T47D (cell line): ENCODE results near the gene FAAP20.

Source experiments
- DNase-seq, 2 experiments: peaks; one replicate each; pipeline versions ENCODE4 v3.0.0 to v3.0.0-alpha.2; 2011 to 2012; ENCODE audit warnings: low read depth in 1 of 2, low spot score in 1 of 2
- JUND ChIP-seq: IDR thresholded peaks from 2 replicates; pipeline ENCODE4 v1.6.1; 2012; ENCODE audit warnings: low read depth
- in situ Hi-C: cut with HindIII; loops from 2 replicates; pipeline ENCODE4 v1.10.0; 2016; ENCODE audit warnings: low sequenced_read_pairs, low pct_unique_long_range_greater_than_20kb

Gene FAAP20

DNA sequence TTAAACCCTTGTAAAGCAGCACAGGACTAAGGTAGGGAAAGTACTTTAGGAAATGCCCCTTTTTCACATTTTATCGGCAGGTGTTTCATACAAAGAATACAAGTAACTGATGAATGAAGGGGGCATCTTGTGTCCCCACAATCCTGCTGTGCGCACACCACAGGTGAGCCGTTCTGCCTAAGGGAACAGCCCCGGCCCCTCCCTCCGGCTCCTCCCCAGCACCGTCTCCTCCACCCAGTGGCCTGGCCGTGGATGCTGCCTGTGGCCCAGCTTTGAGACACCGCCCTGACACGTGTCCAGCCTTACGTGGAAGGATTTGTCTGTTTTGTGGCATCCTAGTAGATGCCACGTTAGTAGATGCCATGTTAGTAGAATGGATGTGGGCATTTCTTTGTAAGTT, 12.8 kb downstream of the FAAP20 start:
- in situ Hi-C loops: no loop called here
- no peak for DNase-seq
- no peak for TF ChIP-seq JUND

- in situ Hi-C loops: no loop called here
- no peak for DNase-seq
- no peak for TF ChIP-seq JUND
Observed at GRCh38 chr1:2181271-2181670, 13.3 kb downstream of the FAAP20 start.

DNA sequence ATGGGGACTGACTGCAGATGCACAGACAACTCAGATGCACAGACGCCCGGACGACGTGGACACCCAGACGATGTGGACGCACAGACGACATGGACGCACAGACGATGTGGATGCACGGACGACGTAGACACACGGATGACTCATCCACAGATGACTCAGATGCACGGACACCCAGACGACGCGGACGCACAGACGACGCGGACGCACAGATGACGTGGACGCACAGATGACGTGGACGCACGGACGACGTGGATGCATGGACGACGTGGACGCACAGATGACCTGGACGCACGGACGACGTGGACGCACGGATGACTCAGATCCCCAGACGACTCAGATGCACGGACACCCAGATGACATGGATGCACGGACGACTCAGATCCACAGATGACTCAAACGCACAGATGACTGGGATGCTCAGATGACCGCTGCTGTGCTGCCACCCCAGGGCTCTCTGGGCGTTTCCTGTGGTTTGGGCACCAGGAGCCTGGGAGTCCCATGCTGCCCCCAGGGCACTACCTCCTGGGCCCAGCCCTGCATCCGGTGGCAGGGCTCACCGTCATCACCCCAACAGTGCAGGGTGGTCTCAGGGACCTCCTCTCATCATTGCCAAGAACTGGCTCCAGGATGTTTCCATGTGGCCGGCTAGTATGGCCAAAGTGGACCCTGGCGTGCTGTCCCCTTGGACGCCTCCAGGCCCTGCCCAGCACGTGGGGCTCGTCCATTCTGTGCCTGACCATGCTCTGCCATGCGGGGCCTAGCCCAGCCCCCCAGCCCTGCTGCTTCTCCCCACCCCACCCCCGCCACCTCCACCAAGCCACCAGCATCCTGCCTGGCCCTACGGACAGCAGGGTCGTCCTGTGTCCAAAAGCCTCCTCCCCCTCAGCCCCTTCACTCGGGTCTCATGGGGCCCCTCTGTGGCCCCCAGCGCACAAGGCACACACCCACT, 14.0 kb downstream of the FAAP20 start:
- DNase-seq: no peak
- no peak for TF ChIP-seq JUND
- in situ Hi-C loops: no loop called here

- in situ Hi-C loops: no loop called here
- no peak for TF ChIP-seq JUND
- DNase-seq: no peak
Observed at GRCh38 chr1:2179283-2180013, 15.1 kb downstream of the FAAP20 start.

GRCh38 chr1:2178875-2179274, 15.7 kb downstream of the FAAP20 start:
- TF ChIP-seq JUND: no peak
- in situ Hi-C loops: no loop called here
- DNase-seq: no peak

DNA sequence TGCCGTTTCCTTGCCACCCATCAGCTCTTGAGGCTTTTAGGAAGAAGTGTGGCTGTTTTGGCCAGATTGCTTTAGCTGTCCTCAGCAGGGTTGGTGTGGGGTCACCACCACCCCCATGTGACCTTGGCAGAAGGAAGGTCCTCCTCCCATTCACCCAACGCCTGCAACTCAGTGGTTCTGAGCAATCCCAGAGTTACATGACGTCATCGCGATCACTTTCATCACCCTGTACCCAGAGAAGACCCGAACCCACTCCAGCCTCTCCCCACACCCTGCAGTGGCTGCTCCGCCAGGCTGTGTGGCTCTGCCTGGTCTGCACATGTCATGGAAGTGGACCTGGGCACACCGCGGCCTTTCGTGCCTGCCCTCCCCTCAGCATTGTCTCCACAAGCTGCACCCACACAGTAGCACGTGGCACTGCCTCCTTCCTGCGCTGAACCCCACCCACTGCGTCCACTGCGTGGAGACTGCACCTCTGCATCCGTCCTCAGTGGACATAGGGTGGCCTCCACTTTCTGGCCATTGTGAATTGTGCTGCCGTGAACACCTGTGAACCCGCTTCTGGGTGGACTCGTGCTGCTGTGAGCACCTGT, 16.5 kb downstream of the FAAP20 start:
- in situ Hi-C loops: no loop called here
- TF ChIP-seq JUND: no peak
- DNase-seq: no peak

GRCh38 chr1:2177541-2177940, 17.0 kb downstream of the FAAP20 start:
- no peak for DNase-seq
- in situ Hi-C loops: no loop called here
- no peak for TF ChIP-seq JUND

- TF ChIP-seq JUND: no peak
- no peak for DNase-seq
- in situ Hi-C loops: no loop called here
Observed at GRCh38 chr1:2176615-2177014, 18.0 kb downstream of the FAAP20 start.

DNA sequence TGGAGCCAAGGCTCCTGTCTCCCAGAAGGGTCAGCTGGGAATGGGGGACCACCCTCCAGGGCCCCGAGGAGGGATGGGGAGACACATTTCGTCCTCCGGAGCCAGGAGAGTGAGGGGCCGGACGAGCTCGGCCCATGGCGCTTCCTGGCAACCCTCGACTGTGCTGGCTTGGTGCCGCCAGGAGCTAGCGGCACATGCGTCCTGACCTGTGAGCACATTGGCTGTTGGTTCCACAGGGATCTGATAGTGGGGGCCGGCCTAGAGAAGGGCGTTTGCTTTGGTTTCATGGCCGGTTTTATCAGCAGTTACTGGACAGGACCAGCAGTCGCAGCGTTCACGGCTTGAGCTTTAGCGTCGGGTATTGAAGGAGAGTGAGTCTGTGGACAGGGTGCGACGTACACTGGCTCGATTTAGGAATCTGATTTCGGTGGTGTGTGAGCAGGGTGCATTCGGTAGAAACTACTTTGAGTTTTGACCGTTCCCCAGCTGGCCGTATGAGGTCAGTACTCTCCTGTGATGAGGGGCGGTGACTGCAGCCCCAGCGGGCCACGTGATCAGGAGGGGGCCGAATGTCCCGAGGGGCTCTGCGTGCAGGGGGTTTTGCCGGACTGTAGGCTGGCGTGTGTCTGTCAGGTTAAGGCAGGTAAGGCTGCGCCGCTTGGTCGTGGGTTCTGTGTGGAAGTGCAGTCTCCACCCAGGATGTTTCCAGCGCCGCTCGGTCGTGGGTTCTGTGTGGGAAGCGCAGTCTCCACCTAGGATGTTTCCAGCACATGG, 18.7 kb downstream of the FAAP20 start:
- no peak for TF ChIP-seq JUND

DNA sequence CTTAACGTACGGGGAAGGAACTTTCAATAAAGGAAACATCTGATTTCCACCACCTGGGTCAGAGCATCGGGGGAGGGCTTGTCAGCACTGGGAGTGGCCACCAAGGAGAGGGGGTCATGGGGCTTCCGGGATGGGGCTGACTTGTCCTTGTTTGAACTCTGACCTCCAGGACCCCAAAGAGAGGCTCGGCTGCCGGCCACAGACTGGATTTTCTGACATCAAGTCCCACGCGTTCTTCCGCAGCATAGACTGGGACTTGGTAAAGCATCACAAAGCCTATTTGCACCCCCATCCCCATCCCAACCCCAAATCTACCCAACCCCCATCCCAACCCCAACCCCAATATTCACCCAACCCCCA, 19.5 kb downstream of the FAAP20 start:
- in situ Hi-C loops: no loop called here
- no peak for DNase-seq
- no peak for TF ChIP-seq JUND

More for the DNA sequence above, 18.7 kb downstream of the FAAP20 start:
- no peak for DNase-seq
- in situ Hi-C loops: no loop called here

DNA sequence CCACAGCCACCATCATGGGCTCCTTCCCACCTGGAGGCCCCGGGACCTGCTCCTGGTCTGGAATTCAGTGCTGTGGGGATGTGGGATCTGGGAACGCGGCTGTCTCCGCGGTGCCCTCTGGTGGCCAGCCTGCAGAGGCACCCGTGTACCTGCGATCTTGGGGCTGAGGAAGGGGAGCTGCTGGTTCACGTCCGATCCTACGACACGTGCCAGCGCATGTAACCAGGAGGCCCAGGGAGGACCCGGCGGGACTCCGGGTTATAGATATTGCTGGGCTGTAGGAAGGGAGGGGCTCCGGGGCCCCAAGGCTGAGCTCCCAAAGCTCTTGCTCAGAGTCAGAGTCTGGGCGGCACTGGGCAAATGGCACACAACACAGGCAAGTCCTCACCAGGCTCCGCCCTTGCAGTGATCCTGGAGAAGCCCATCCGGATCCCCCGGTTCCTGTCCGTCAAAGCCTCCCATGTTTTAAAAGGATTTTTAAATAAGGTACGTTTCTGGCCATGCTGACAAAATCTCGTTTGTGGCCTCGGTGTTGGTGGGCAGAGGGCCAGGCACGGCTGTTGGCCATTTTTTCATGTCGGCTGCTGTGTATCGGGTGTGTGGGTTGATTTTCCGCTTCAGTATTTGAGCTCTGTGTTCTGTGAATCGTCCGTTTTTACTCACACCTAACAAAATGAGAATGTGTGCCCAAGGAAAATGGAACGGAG, 20.1 kb downstream of the FAAP20 start:
- in situ Hi-C loops: no loop called here
- DNase-seq: peak; percentile 57 to 92
- no peak for TF ChIP-seq JUND
